Stomach (tissue), 4 donors: ENCODE data around the gene OGFOD2.

Experiments
- CTCF ChIP-seq, 7 experiments: fragments of 450-650 bp in 4 of 7; fragments of 200-600 bp in 3 of 7; sonication (generic) in 3 of 7; IDR thresholded peaks; one replicate each; pipeline ENCODE4 v1.5.1; 2016 to 2019; ENCODE audit warnings: antibody characterized with exemption in 7 of 7, control low read depth in 2 of 7, mild to moderate bottlenecking in 1 of 7
- EP300 ChIP-seq: sonication (generic); formaldehyde crosslinking; IDR thresholded peaks from one replicate; pipeline ENCODE4 v1.6.1; 2017; ENCODE audit warnings: antibody characterized with exemption
- POLR2A ChIP-seq, 4 donors: fragments of 450-650 bp; IDR thresholded peaks; one replicate each; pipeline ENCODE4 v1.6.1; 2016; ENCODE audit warnings: antibody characterized with exemption in 4 of 4, control low read depth in 2 of 4, mild to moderate bottlenecking in 1 of 4, moderate library complexity in 1 of 4
- POLR2AphosphoS5 ChIP-seq, 3 donors: sonication (generic); formaldehyde crosslinking; IDR thresholded peaks; one replicate each; pipeline ENCODE4 v1.6.1; 2016; ENCODE audit warnings: antibody characterized with exemption in 3 of 3

DNA sequence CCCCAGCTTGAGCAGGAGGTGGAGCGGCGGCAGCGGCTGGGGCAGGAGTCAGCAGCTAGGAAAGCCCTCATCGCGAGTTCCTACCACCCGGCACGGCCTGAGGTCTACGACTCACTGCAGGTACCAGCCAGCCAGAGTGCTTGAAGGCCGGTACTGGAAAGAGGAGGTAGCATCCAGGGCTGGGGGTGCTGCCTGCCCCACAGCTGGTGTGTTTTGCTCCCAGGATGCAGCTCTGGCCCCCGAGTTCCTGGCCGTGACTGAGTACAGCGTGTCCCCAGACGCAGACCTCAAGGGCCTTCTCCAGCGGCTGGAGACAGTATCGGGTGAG is 1.6 kb downstream of the OGFOD2 start:
- no peak for TF ChIP-seq CTCF (IDR thresholded peaks at IDR 0.05)
- no peak for TF ChIP-seq POLR2A (IDR thresholded peaks at IDR 0.05)
- no peak for TF ChIP-seq EP300
- no peak for TF ChIP-seq POLR2AphosphoS5 (IDR thresholded peaks at IDR 0.05)
